ENCODE data around the gene AMMECR1.

- TF ChIP-seq POLR2A (IDR thresholded peaks at IDR 0.05; ENCODE audit: low read depth, low read length), result no peak
- no peak for TF ChIP-seq POLR2AphosphoS5 (IDR thresholded peaks at IDR 0.05; ENCODE audit: low read depth, low read length)
Observed at GRCh38 chrX:110224926-110225617, 92.8 kb downstream of the AMMECR1 start.
